ENCODE data around the gene SLC40A1. TPM values are rescaled to one million over a fixed set of nuclear protein-coding genes. Genes with fewer than 3 reads are reported as not detected.

Gene SLC40A1
- total and polyA plus RNA-seq, 2 of the 13 experiments (the other 11 are each of a cell fraction or from before 2014, with no cell fraction given), result 10.6 to 24.9 TPM

DNA sequence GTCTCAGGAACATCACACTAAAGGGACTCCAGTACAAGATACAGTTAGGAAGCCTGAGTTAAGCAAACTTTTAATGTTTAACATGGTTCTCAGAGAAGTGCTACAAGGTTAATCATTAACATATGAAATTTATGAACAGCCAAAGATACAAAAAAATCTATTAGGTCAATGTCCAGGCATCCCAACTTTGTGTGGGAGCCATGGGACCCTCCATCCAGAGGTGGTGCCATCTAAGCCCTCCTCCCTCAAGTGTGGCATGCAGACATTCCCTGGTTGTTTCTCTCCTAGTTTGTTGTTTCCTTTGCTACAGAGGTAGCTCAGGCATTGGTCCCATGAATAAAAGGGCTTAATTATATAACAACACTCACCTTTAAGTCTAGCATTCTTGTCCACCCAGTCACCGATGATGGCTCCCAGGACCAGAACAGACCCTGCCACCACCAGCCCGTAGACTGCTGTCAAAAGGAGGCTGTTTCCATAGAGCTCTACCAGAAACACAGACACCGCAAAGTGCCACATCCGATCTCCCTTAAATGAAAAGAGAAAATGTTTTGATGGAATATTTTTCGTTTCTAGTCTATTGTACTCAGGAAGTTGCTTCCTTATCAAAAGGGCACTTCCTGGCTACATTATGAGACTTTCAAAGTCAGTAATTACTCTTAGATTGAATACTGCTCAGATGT lies 5.7 kb downstream of the SLC40A1 start (continued):
- TF ChIP-seq ZZZ3 (CRISPR knock-in tag; IDR thresholded peaks at IDR 0.05; ENCODE audit: borderline replicate concordance), result no peak
- TF ChIP-seq, protein P1, sequence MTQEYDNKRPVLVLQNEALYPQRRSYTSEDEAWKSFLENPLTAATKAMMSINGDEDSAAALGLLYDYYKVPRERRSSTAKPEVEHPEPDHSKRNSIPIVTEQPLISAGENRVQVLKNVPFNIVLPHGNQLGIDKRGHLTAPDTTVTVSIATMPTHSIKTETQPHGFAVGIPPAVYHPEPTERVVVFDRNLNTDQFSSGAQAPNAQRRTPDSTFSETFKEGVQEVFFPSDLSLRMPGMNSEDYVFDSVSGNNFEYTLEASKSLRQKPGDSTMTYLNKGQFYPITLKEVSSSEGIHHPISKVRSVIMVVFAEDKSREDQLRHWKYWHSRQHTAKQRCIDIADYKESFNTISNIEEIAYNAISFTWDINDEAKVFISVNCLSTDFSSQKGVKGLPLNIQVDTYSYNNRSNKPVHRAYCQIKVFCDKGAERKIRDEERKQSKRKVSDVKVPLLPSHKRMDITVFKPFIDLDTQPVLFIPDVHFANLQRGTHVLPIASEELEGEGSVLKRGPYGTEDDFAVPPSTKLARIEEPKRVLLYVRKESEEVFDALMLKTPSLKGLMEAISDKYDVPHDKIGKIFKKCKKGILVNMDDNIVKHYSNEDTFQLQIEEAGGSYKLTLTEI (CRISPR knock-in tag; conservative IDR thresholded peaks at IDR 0.05), result no peak
- TF ChIP-seq SRY (CRISPR knock-in tag; IDR thresholded peaks at IDR 0.05), result no peak
- no peak for TF ChIP-seq SP2 (CRISPR knock-in tag; IDR thresholded peaks at IDR 0.05)
- TF ChIP-seq MED13 (CRISPR knock-in tag; IDR thresholded peaks at IDR 0.05), result no peak
- no peak for TF ChIP-seq HOXA9 (CRISPR knock-in tag; IDR thresholded peaks at IDR 0.05; ENCODE audit: borderline replicate concordance)
- TF ChIP-seq ZNF562 (CRISPR knock-in tag; IDR thresholded peaks at IDR 0.05; ENCODE audit: borderline replicate concordance), result no peak
- TF ChIP-seq, protein P2, sequence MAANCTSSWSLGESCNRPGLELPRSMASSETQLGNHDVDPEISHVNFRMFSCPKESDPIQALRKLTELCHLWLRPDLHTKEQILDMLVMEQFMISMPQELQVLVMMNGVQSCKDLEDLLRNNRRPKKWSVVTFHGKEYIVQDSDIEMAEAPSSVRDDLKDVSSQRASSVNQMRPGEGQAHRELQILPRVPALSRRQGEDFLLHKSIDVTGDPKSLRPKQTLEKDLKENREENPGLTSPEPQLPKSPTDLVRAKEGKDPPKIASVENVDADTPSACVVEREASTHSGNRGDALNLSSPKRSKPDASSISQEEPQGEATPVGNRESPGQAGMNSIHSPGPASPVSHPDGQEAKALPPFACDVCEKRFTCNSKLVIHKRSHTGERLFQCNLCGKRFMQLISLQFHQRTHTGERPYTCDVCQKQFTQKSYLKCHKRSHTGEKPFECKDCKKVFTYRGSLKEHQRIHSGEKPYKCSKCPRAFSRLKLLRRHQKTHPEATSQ (CRISPR knock-in tag; IDR thresholded peaks at IDR 0.05; ENCODE audit: borderline replicate concordance), result no peak
- no peak for TF ChIP-seq KMT2A (CRISPR knock-in tag; IDR thresholded peaks at IDR 0.05)
- TF ChIP-seq, protein P3, sequence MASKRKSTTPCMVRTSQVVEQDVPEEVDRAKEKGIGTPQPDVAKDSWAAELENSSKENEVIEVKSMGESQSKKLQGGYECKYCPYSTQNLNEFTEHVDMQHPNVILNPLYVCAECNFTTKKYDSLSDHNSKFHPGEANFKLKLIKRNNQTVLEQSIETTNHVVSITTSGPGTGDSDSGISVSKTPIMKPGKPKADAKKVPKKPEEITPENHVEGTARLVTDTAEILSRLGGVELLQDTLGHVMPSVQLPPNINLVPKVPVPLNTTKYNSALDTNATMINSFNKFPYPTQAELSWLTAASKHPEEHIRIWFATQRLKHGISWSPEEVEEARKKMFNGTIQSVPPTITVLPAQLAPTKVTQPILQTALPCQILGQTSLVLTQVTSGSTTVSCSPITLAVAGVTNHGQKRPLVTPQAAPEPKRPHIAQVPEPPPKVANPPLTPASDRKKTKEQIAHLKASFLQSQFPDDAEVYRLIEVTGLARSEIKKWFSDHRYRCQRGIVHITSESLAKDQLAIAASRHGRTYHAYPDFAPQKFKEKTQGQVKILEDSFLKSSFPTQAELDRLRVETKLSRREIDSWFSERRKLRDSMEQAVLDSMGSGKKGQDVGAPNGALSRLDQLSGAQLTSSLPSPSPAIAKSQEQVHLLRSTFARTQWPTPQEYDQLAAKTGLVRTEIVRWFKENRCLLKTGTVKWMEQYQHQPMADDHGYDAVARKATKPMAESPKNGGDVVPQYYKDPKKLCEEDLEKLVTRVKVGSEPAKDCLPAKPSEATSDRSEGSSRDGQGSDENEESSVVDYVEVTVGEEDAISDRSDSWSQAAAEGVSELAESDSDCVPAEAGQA (IDR thresholded peaks at IDR 0.05; ENCODE audit: low read depth), result no peak
- TF ChIP-seq, protein P3 (CRISPR knock-in tag; IDR thresholded peaks at IDR 0.05; ENCODE audit: borderline replicate concordance), result no peak
- no peak for TF ChIP-seq CBX2 (IDR thresholded peaks at IDR 0.05; ENCODE audit: low read depth, low read length)
- no peak for TF ChIP-seq CBX2 (CRISPR knock-in tag; IDR thresholded peaks at IDR 0.05; ENCODE audit: low read depth)
- TF ChIP-seq KLF6 (CRISPR knock-in tag; IDR thresholded peaks at IDR 0.05), result no peak
- TF ChIP-seq RFX5 (IDR thresholded peaks at IDR 0.05; ENCODE audit: low read depth, low read length), result no peak
- TF ChIP-seq NCOA2 (CRISPR knock-in tag; IDR thresholded peaks at IDR 0.05), result no peak
- TF ChIP-seq ZSCAN29 (CRISPR knock-in tag; conservative IDR thresholded peaks at IDR 0.05), result no peak
- TF ChIP-seq, protein P4, sequence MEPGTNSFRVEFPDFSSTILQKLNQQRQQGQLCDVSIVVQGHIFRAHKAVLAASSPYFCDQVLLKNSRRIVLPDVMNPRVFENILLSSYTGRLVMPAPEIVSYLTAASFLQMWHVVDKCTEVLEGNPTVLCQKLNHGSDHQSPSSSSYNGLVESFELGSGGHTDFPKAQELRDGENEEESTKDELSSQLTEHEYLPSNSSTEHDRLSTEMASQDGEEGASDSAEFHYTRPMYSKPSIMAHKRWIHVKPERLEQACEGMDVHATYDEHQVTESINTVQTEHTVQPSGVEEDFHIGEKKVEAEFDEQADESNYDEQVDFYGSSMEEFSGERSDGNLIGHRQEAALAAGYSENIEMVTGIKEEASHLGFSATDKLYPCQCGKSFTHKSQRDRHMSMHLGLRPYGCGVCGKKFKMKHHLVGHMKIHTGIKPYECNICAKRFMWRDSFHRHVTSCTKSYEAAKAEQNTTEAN (CRISPR knock-in tag; conservative IDR thresholded peaks at IDR 0.05), result no peak
- TF ChIP-seq SNRNP70 (IDR thresholded peaks at IDR 0.05; ENCODE audit: low read depth, low read length), result no peak
- no peak for TF ChIP-seq ZNF329 (CRISPR knock-in tag; IDR thresholded peaks at IDR 0.05; ENCODE audit: low read depth)
